GM19043 (cell line): ENCODE results near the gene REP15.
"Not testable (repeated sequence)": the region's sequence is repeated elsewhere in the genome, so short reads cannot be mapped to it uniquely, and the experiment has no call there.

Source experiments
- ATAC-seq: cut with Tn5 transposase; IDR thresholded peaks from one replicate; pipeline ENCODE4 v1.9.1; 2021; ENCODE audit warnings: low read depth; ENCODE audit not compliant: unreplicated experiment

Gene REP15

GRCh38 chr12:27696293-27696652, at the start of gene REP15:
Gene REP15 (plus strand): TSS chr12:27696447. CDS start chr12:27696563, 116 bp downstream.
- ATAC-seq: no peak

- ATAC-seq: no peak
Measured at GRCh38 chr12:27650011-27650410, 46.2 kb upstream of the REP15 start.

- no peak for ATAC-seq
Measured at GRCh38 chr12:27651201-27651600, 45.0 kb upstream of the REP15 start.

- no peak for ATAC-seq
Measured at GRCh38 chr12:27652174-27652763, 44.0 kb upstream of the REP15 start.

GRCh38 chr12:27653661-27654060, 42.6 kb upstream of the REP15 start:
- no peak for ATAC-seq

GRCh38 chr12:27655476-27655875, 40.8 kb upstream of the REP15 start:
- not testable (repeated sequence) for ATAC-seq

GRCh38 chr12:27657296-27657695, 39.0 kb upstream of the REP15 start:
- no peak for ATAC-seq

GRCh38 chr12:27665704-27666103, 30.5 kb upstream of the REP15 start:
- no peak for ATAC-seq

- ATAC-seq: no peak
Measured at GRCh38 chr12:27666510-27666909, 29.7 kb upstream of the REP15 start.

- no peak for ATAC-seq
Measured at GRCh38 chr12:27667540-27667939, 28.7 kb upstream of the REP15 start.

- no peak for ATAC-seq
Measured at GRCh38 chr12:27672051-27672450, 24.2 kb upstream of the REP15 start.

GRCh38 chr12:27672643-27673042, 23.6 kb upstream of the REP15 start:
- ATAC-seq: no peak

GRCh38 chr12:27673101-27673718, 23.0 kb upstream of the REP15 start:
- no peak for ATAC-seq

GRCh38 chr12:27674989-27675388, 21.3 kb upstream of the REP15 start:
- no peak for ATAC-seq

- no peak for ATAC-seq
Measured at GRCh38 chr12:27680619-27681018, 15.6 kb upstream of the REP15 start.

- ATAC-seq: no peak
Measured at GRCh38 chr12:27682534-27682933, 13.7 kb upstream of the REP15 start.

GRCh38 chr12:27685274-27685673, 11.0 kb upstream of the REP15 start:
- no peak for ATAC-seq

GRCh38 chr12:27686147-27686546, 10.1 kb upstream of the REP15 start:
- no peak for ATAC-seq

GRCh38 chr12:27688671-27689070, 7.6 kb upstream of the REP15 start:
- ATAC-seq: no peak

GRCh38 chr12:27689558-27690180, 6.6 kb upstream of the REP15 start:
- ATAC-seq: no peak

- ATAC-seq: no peak
Measured at GRCh38 chr12:27693403-27693802, 2.8 kb upstream of the REP15 start.
